Body of pancreas (tissue), 4 donors: ENCODE data around the gene GDPD4. TPM values are rescaled to one million over a fixed set of nuclear protein-coding genes. Genes with fewer than 3 reads are reported as not detected.
A peak's percentile ranks its signal among the peaks of the same experiment; 100 is the strongest.

Source experiments
- ATAC-seq: fragments of 150-250 bp; one replicate; pipeline ENCODE4 v1.9.1; 2016
- DNase-seq, 4 donors: peaks; one replicate each; pipeline ENCODE4 v3.0.0-alpha.2; 2019
- H3K27ac ChIP-seq, 4 donors: fragments of 200-600 bp; sonication (generic); 1 replicate in 3 of 4; 2 replicates in 1 of 4; pipeline versions ENCODE4 v1.5.1 to v1.6.1; 2016 to 2019; ENCODE audit warnings: mild to moderate bottlenecking in 1 of 4, mixed read lengths in 1 of 4, moderate library complexity in 1 of 4
- H3K27me3 ChIP-seq, 2 donors: fragments of 200-600 bp; sonication (generic); one replicate each; pipeline ENCODE4 v1.6.0; 2016; ENCODE audit warnings: mild to moderate bottlenecking in 1 of 2
- H3K36me3 ChIP-seq, 2 donors: fragments of 200-600 bp; sonication (generic); replicated peaks in 1 of 2; 2 replicates each; pipeline ENCODE4 v1.5.1; 2016; ENCODE audit warnings: low read depth in 2 of 2; ENCODE audit not compliant: insufficient read depth in 1 of 2
- H3K4me1 ChIP-seq: fragments of 200-600 bp; sonication (generic); one replicate; pipeline ENCODE4 v1.6.0; 2016
- H3K4me3 ChIP-seq, 2 donors: fragments of 200-600 bp; sonication (generic); 1 replicate in 1 of 2; 2 replicates in 1 of 2; pipeline ENCODE4 v1.5.1; 2016 to 2019
- H3K9me3 ChIP-seq, 3 donors: fragments of 200-600 bp; sonication (generic); 1 replicate in 2 of 3; 2 replicates in 1 of 3; pipeline ENCODE4 v1.5.1; 2016
- POLR2A ChIP-seq, 3 donors: fragments of 450-650 bp; IDR thresholded peaks; one replicate each; pipeline ENCODE4 v1.6.1; 2016; ENCODE audit warnings: antibody characterized with exemption in 3 of 3, mild to moderate bottlenecking in 2 of 3
- WGBS, 2 donors: methylation state at CpG; one replicate each; pipeline ENCODE4 v1.1.5; 2017; 5-methylcytosine and 5-hydroxymethylcytosine counted together
- intact Hi-C: fragments of 100-400 bp; cut with DNase I; formaldehyde crosslinking; loops from one replicate; pipeline ENCODE4 v1.15.1; 2023
- total RNA-seq, 2 donors: library from RNA; depleted of rRNA; stranded (reverse); fragments of >200 nt; gene quantifications; one replicate each; pipeline ENCODE4 v1.1.0, GENCODE V29; 2016
- TF ChIP-seq, protein P1 (sequence below), 7 experiments: fragments of 450-650 bp in 4 of 7; fragments of 200-600 bp in 3 of 7; sonication (generic) in 3 of 7; IDR thresholded peaks; one replicate each; pipeline ENCODE4 v1.5.1; 2016 to 2019; ENCODE audit warnings: antibody characterized with exemption in 7 of 7

The GDPD4 gene
- total RNA-seq, 2 donors from 2014 or later = not detected

DNA sequence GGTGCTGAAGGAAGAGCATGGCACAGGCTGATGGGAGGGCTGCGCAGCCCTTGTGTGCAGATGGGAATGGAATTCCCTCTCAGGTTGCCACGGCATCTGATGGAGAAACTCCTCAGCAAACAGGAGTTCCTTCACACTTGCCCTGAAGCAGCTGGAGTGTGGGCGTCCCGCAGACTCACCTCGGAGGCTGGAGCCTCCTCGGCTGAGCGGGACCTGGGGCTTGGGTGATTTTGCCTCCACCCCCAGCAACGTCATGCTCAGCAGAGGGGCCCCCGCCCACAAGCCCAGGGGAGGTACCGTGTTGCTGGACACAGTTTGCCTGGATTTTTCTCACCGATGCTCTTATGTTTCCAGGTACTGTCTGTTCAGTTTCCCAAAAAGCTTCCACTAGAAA, 110.1 kb downstream of the GDPD4 start:
- ATAC-seq (peak; percentile 25), DNase-seq (peak in 2 of 4 donors; percentile 32 to 33)
- TF ChIP-seq, protein P1, sequence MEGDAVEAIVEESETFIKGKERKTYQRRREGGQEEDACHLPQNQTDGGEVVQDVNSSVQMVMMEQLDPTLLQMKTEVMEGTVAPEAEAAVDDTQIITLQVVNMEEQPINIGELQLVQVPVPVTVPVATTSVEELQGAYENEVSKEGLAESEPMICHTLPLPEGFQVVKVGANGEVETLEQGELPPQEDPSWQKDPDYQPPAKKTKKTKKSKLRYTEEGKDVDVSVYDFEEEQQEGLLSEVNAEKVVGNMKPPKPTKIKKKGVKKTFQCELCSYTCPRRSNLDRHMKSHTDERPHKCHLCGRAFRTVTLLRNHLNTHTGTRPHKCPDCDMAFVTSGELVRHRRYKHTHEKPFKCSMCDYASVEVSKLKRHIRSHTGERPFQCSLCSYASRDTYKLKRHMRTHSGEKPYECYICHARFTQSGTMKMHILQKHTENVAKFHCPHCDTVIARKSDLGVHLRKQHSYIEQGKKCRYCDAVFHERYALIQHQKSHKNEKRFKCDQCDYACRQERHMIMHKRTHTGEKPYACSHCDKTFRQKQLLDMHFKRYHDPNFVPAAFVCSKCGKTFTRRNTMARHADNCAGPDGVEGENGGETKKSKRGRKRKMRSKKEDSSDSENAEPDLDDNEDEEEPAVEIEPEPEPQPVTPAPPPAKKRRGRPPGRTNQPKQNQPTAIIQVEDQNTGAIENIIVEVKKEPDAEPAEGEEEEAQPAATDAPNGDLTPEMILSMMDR (IDR thresholded peaks at IDR 0.05) = no peak
- TF ChIP-seq POLR2A (IDR thresholded peaks at IDR 0.05) = no peak
- H3K27me3 ChIP-seq = no peaks in the 10 kb centered on the region
- peaks cover 12% of the 10 kb centered on the region for H3K4me1 ChIP-seq
- peak overlapping the region in 3 of 4 donors; percentile 12 to 54 (median 34) for H3K27ac ChIP-seq
- no peaks in the 10 kb centered on the region for H3K9me3 ChIP-seq
- H3K4me3 ChIP-seq = no peak overlapping the region
- no peaks in the 10 kb centered on the region for H3K36me3 ChIP-seq
- intact Hi-C loops = loop anchor here (5.0 kb wide), 1 partner anchor 361 kb away; no protein-coding TSS in a partner anchor
- 64 to 73% methylated on average over 3 to 11 of the region's 11 CpGs for WGBS, 2 donors

DNA sequence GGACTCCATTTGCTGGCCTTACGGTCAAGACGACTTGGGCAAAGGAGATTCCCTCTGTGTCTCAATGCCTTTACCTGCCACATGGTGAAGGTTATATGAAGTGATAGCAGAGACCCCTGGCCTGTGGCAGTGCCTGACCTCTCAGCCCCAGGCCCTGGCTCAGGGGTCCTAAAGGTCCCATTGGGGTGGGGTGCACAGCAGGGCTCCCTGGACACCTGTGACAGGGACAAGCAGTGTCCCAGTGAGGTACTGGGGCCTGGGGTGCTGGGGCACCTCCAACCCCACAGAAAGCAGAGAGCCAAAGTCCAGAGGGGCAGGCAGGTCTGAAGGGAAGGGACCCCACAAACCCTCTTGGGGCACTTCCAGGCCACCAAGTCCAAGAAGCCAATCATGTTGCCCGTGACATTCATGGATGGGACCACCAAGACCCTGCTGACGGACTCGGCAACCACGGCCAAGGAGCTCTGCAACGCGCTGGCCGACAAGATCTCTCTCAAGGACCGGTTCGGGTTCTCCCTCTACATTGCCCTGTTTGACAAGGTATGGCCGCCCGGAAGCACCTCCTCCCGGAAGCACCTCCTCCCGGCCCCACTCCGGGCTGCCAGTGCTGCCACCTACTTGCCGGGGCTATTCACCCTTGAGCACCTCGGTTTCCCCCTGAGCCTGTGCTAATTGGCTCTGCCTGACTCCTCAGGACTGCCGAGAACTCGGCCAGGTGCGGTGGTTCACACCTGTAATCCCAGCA, 111.0 kb downstream of the GDPD4 start:
- TF ChIP-seq POLR2A (IDR thresholded peaks at IDR 0.05) = no peak
- TF ChIP-seq, protein P1 (IDR thresholded peaks at IDR 0.05) = no peak
- Histone ChIP-seq H3K4me3 (no peak overlapping the region), H3K4me1 (peaks cover 12% of the 10 kb centered on the region), H3K36me3 (no peaks in the 10 kb centered on the region), H3K27ac (no peak overlapping the region), H3K27me3 (no peaks in the 10 kb centered on the region), H3K9me3 (no peaks in the 10 kb centered on the region)
- no peak for ATAC-seq
- WGBS, 2 donors = 74 to 91% methylated on average over 13 to 20 of the region's 21 CpGs
- intact Hi-C loops = loop anchor here (5.0 kb wide), 1 partner anchor 362 kb away; no protein-coding TSS in a partner anchor
- DNase-seq = no peak

DNA sequence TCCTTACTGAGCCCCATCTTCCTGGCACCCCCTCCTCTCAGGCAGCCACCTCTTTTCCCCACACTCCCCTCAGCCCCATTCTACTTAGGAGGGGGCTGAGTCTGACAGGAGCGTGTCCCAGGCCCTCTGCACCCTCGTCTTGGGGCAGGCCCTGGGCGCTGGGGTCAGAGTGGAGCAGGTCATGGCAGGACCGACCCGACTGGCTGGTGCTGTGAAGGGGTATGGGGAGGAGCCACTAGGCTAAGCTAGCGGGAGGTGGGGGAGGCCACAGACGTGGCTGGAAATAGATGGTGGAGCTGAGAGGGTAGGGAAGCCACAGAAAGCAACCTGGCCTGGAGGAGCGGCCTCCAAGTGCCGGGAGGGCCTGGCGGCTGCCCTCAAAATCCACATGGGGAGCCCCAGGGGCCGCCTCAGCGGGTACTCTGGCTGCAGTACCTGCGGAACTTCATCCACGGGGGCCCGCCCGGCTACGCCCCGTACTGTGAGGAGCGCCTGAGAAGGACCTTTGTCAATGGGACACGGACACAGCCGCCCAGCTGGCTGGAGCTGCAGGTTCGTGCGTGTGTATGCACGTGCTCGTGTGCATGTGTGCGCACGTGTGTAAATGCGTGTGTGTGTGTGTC, 111.8 kb downstream of the GDPD4 start:
- H3K36me3 ChIP-seq = no peaks in the 10 kb centered on the region
- H3K27me3 ChIP-seq = no peaks in the 10 kb centered on the region
- H3K4me3 ChIP-seq = no peak overlapping the region
- peaks cover 12% of the 10 kb centered on the region for H3K4me1 ChIP-seq
- no peak for ATAC-seq
- no peak overlapping the region for H3K27ac ChIP-seq
- no peak for TF ChIP-seq POLR2A (IDR thresholded peaks at IDR 0.05)
- TF ChIP-seq, protein P1 (IDR thresholded peaks at IDR 0.05) = no peak
- no peaks in the 10 kb centered on the region for H3K9me3 ChIP-seq
- intact Hi-C loops = loop anchor here (5.0 kb wide), 1 partner anchor 363 kb away; no protein-coding TSS in a partner anchor
- no peak for DNase-seq
- 91 to 95% methylated on average over 20 to 28 of the region's 28 CpGs for WGBS, 2 donors

DNA sequence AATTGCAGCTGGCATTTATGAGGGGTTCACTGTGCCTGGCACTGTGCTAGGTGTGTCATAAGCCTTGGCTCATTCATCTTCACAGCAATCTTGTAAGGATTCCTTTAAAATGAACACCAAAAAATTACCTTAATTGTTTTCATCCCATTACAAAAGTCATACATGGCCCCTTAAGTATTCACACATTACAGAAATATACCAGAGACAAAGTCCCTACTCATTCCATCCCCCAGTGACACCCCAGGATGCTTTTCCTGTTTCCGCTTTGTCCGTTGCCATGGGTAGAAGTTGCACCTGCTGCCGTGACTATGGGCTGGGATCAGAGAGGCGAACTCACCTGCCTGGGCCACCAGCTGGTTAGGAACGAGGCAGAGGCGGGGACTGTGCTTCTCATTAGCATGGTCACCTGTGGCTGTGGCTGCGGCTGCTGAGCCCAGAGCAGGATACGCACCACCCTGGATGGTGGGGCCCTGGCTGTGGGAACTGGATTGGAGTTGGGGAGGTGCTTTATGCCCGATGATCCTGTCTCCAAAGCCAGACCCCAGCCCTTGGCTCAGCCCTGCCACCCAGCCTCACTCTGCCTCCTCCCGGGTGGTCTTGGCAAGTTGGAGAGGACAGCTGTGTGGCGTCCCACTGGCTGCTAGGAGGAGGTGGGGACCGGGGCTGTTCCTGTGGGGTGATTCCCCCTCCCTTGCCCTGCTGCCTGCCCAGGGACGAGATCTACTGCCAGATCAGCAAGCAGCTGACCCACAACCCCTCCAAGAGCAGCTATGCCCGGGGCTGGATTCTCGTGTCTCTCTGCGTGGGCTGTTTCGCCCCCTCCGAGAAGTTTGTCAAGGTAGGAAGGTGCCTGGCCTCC, 112.6 kb downstream of the GDPD4 start:
- Histone ChIP-seq H3K9me3 (no peaks in the 10 kb centered on the region), H3K27me3 (no peaks in the 10 kb centered on the region), H3K36me3 (no peaks in the 10 kb centered on the region), H3K4me3 (no peak overlapping the region), H3K27ac (no peak overlapping the region), H3K4me1 (peaks cover 12% of the 10 kb centered on the region)
- DNase-seq (no peak), ATAC-seq (no peak)
- TF ChIP-seq, protein P1 (IDR thresholded peaks at IDR 0.05) = no peak
- no peak for TF ChIP-seq POLR2A (IDR thresholded peaks at IDR 0.05)
- intact Hi-C loops = no loop called here
- WGBS, 2 donors = 85 to 91% methylated on average over 6 to 18 of the region's 18 CpGs
